GM23338 (cell line): Measurements from ENCODE around the gene EZH2. TPM values are rescaled to one million over a fixed set of nuclear protein-coding genes. Genes with fewer than 3 reads are reported as not detected.
A peak's percentile ranks its signal among the peaks of the same experiment; 100 is the strongest.

Experiments used
- ATAC-seq: fragments of 200-7000 bp; cut with Tn5 transposase; 3 replicates; pipeline ENCODE4 v1.9.1; 2020
- DNase-seq: peaks from one replicate; pipeline ENCODE4 v3.0.0-alpha.2; 2015; ENCODE audit warnings: low spot score
- H2AFZ ChIP-seq: fragments of 200-600 bp; sonication (generic); 2 replicates; pipeline ENCODE4 v1.8.0; 2016; ENCODE audit warnings: antibody characterized with exemption, mild to moderate bottlenecking, moderate library complexity
- H3F3A ChIP-seq: fragments of 200-600 bp; sonication (generic); replicated peaks from 2 replicates; pipeline ENCODE4 v1.8.0; 2017; ENCODE audit warnings: antibody characterized with exemption, mixed run types, low read depth
- H3K27ac ChIP-seq: fragments of 200-600 bp; sonication (generic); 2 replicates; pipeline ENCODE4 v1.6.1; 2016; ENCODE audit warnings: low read depth
- H3K27me3 ChIP-seq: fragments of 200-600 bp; sonication (generic); 2 replicates; pipeline ENCODE4 v1.8.0; 2016; ENCODE audit warnings: mild to moderate bottlenecking, mixed run types, moderate library complexity; ENCODE audit not compliant: insufficient read depth
- H3K36me3 ChIP-seq: fragments of 200-600 bp; sonication (generic); 2 replicates; pipeline ENCODE4 v1.8.0; 2016; ENCODE audit warnings: mild to moderate bottlenecking; ENCODE audit not compliant: insufficient read depth
- H3K4me1 ChIP-seq: fragments of 200-600 bp; sonication (generic); 2 replicates; pipeline ENCODE4 v1.8.0; 2016; ENCODE audit warnings: mild to moderate bottlenecking, moderate library complexity; ENCODE audit not compliant: insufficient read depth
- H3K4me2 ChIP-seq: fragments of 200-600 bp; sonication (generic); 2 replicates; pipeline ENCODE4 v1.7.1; 2017; ENCODE audit warnings: mixed run types
- H3K4me3 ChIP-seq: fragments of 200-600 bp; sonication (generic); 2 replicates; pipeline ENCODE4 v1.6.1; 2016; ENCODE audit warnings: mixed run types
- H3K79me2 ChIP-seq: fragments of 200-600 bp; sonication (generic); replicated peaks from 2 replicates; pipeline ENCODE4 v1.8.0; 2017; ENCODE audit warnings: mild to moderate bottlenecking; ENCODE audit not compliant: insufficient read depth
- H3K9me2 ChIP-seq: fragments of 200-600 bp; sonication (generic); 2 replicates; pipeline ENCODE4 v1.8.0; 2017; ENCODE audit not compliant: insufficient read depth
- H4K20me1 ChIP-seq: fragments of 200-600 bp; sonication (generic); replicated peaks from 2 replicates; pipeline ENCODE4 v1.8.0; 2017; ENCODE audit warnings: mild to moderate bottlenecking; ENCODE audit not compliant: insufficient read depth
- H3K27ac Mint-ChIP-seq: 2 replicates; pipeline ENCODE4 v1.8.0; 2020; ENCODE audit warnings: inconsistent platforms, mild to moderate bottlenecking, moderate library complexity, mixed read lengths
- H3K27me3 Mint-ChIP-seq: 3 replicates; pipeline ENCODE4 v1.8.0; 2022; ENCODE audit warnings: low read depth, mild to moderate bottlenecking, moderate library complexity, mixed read lengths, inconsistent platforms; ENCODE audit not compliant: insufficient read depth, poor library complexity
- H3K36me3 Mint-ChIP-seq: 3 replicates; pipeline ENCODE4 v1.8.0; 2021; ENCODE audit warnings: low read depth, mild to moderate bottlenecking, inconsistent platforms, moderate library complexity, mixed read lengths
- H3K4me1 Mint-ChIP-seq: 3 replicates; pipeline ENCODE4 v1.8.0; 2020; ENCODE audit warnings: mild to moderate bottlenecking, inconsistent platforms, mixed read lengths
- H3K4me3 Mint-ChIP-seq: 3 replicates; pipeline ENCODE4 v1.8.0; 2021; ENCODE audit warnings: moderate library complexity, mild to moderate bottlenecking, inconsistent platforms, mixed read lengths
- H3K9me3 Mint-ChIP-seq: 3 replicates; pipeline ENCODE4 v1.8.0; 2020; ENCODE audit warnings: moderate library complexity, mild to moderate bottlenecking, inconsistent platforms, mixed read lengths
- EZH2 ChIP-seq: fragments of 200-600 bp; sonication (generic); IDR thresholded peaks from one replicate; pipeline ENCODE4 v1.8.0; 2017; ENCODE audit warnings: antibody characterized with exemption, mild to moderate bottlenecking, low read depth; ENCODE audit not compliant: unreplicated experiment
- NANOG ChIP-seq: IDR thresholded peaks from 2 replicates; pipeline ENCODE4 v1.6.1; 2016; ENCODE audit warnings: antibody characterized with exemption, borderline replicate concordance
- POLR2AphosphoS5 ChIP-seq: IDR thresholded peaks from 2 replicates; pipeline ENCODE4 v1.6.1; 2016; ENCODE audit warnings: antibody characterized with exemption, low read depth
- STAT1 ChIP-seq: IDR thresholded peaks from one replicate; pipeline ENCODE4 v1.6.1; 2016; ENCODE audit warnings: antibody characterized with exemption; ENCODE audit not compliant: unreplicated experiment
- ZNF114 ChIP-seq: fragments of 250-450 bp; sonication (Bioruptor Pico); IDR thresholded peaks from 2 replicates; pipeline ENCODE4 v1.5.0; 2020; ENCODE audit warnings: mild to moderate bottlenecking, moderate library complexity
- ZNF331 ChIP-seq: fragments of 250-450 bp; sonication (Bioruptor Pico); IDR thresholded peaks from 2 replicates; pipeline ENCODE4 v1.5.0; 2020; ENCODE audit warnings: low read depth, mild to moderate bottlenecking, moderate library complexity
- polyA plus RNA-seq: library from polyadenylated mRNA; unstranded; fragments of >200 nt; fragmentation: Nextera tagmentation; extraction: Ambion mirVana; gene quantifications from 2 replicates; pipeline ENCODE4 v1.2.1, GENCODE V29; 2016
- total RNA-seq: library from RNA; depleted of rRNA; stranded (reverse); fragments of >200 nt; shearing (Covaris generic); gene quantifications from 2 replicates; pipeline ENCODE4 v1.2.3, GENCODE V29; 2014
- TF ChIP-seq, protein P1 (sequence below): IDR thresholded peaks from one replicate; pipeline ENCODE4 v1.6.1; 2018; ENCODE audit warnings: antibody characterized with exemption; ENCODE audit not compliant: unreplicated experiment
- TF ChIP-seq, protein P2 (sequence below), 2 experiments: fragments of 200-600 bp in 1 of 2; sonication (generic) in 1 of 2; conservative IDR thresholded peaks; 2 replicates each; pipeline versions ENCODE4 v1.5.1 to v1.6.1; 2016 to 2017; ENCODE audit warnings: antibody characterized with exemption in 2 of 2, low read depth in 2 of 2, mild to moderate bottlenecking in 2 of 2, moderate library complexity in 1 of 2

EZH2 gene
- total and polyA plus RNA-seq, 2 experiments from 2014 or later: 33.9 to 38.6 TPM

- DNase-seq (no peak), ATAC-seq (no peak)
- peak overlapping the region; percentile 51; the same call in 1 of the 2 replicates for H3K27ac Mint-ChIP-seq
- no peaks in the 10 kb centered on the region for H3F3A ChIP-seq
- H3K4me3 ChIP-seq: no peak overlapping the region
- H3K4me1 Mint-ChIP-seq: peaks cover 19% of the 10 kb centered on the region
- H3K9me3 Mint-ChIP-seq: no peaks in the 10 kb centered on the region
- H3K36me3 Mint-ChIP-seq: no peaks in the 10 kb centered on the region
- peaks cover 12% of the 10 kb centered on the region for H3K4me1 ChIP-seq
- H2AFZ ChIP-seq: no peak overlapping the region
- peaks cover 30% of the 10 kb centered on the region for H4K20me1 ChIP-seq
- H3K4me3 Mint-ChIP-seq: no peak overlapping the region
- no peaks in the 10 kb centered on the region for H3K27me3 ChIP-seq
- no peaks in the 10 kb centered on the region for H3K9me2 ChIP-seq
- TF ChIP-seq ZNF331 (CRISPR knock-in tag) (no peak), STAT1 (no peak), NANOG (no peak), ZNF114 (CRISPR knock-in tag) (no peak), EZH2 (no peak), POLR2AphosphoS5 (no peak)
- TF ChIP-seq, protein P1, sequence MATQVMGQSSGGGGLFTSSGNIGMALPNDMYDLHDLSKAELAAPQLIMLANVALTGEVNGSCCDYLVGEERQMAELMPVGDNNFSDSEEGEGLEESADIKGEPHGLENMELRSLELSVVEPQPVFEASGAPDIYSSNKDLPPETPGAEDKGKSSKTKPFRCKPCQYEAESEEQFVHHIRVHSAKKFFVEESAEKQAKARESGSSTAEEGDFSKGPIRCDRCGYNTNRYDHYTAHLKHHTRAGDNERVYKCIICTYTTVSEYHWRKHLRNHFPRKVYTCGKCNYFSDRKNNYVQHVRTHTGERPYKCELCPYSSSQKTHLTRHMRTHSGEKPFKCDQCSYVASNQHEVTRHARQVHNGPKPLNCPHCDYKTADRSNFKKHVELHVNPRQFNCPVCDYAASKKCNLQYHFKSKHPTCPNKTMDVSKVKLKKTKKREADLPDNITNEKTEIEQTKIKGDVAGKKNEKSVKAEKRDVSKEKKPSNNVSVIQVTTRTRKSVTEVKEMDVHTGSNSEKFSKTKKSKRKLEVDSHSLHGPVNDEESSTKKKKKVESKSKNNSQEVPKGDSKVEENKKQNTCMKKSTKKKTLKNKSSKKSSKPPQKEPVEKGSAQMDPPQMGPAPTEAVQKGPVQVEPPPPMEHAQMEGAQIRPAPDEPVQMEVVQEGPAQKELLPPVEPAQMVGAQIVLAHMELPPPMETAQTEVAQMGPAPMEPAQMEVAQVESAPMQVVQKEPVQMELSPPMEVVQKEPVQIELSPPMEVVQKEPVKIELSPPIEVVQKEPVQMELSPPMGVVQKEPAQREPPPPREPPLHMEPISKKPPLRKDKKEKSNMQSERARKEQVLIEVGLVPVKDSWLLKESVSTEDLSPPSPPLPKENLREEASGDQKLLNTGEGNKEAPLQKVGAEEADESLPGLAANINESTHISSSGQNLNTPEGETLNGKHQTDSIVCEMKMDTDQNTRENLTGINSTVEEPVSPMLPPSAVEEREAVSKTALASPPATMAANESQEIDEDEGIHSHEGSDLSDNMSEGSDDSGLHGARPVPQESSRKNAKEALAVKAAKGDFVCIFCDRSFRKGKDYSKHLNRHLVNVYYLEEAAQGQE: no peak
- H3K36me3 ChIP-seq: no peaks in the 10 kb centered on the region
- H3K27ac ChIP-seq: no peak overlapping the region
- no peak overlapping the region for H3K4me2 ChIP-seq
- H3K79me2 ChIP-seq: peaks cover 100% of the 10 kb centered on the region
- H3K27me3 Mint-ChIP-seq: peaks cover 1% of the 10 kb centered on the region
Observed at GRCh38 chr7:148856891-148857290, 27.2 kb downstream of the EZH2 start.

- Mint-ChIP-seq H3K4me1 (peaks cover 18% of the 10 kb centered on the region; the same call in 2 of the 3 replicates), H3K36me3 (no peaks in the 10 kb centered on the region), H3K9me3 (no peaks in the 10 kb centered on the region), H3K27ac (no peak overlapping the region), H3K27me3 (peaks cover 1% of the 10 kb centered on the region), H3K4me3 (no peak overlapping the region)
- Histone ChIP-seq H3K9me2 (no peaks in the 10 kb centered on the region), H3F3A (no peaks in the 10 kb centered on the region), H2AFZ (no peak overlapping the region), H4K20me1 (peaks cover 30% of the 10 kb centered on the region), H3K36me3 (no peaks in the 10 kb centered on the region), H3K27ac (no peak overlapping the region), H3K4me3 (no peak overlapping the region), H3K4me1 (peaks cover 16% of the 10 kb centered on the region), H3K27me3 (no peaks in the 10 kb centered on the region), H3K79me2 (peaks cover 100% of the 10 kb centered on the region), H3K4me2 (no peak overlapping the region)
- DNase-seq (no peak), ATAC-seq (no peak)
- no peak for TF ChIP-seq ZNF114 (CRISPR knock-in tag)
- TF ChIP-seq, protein P2, sequence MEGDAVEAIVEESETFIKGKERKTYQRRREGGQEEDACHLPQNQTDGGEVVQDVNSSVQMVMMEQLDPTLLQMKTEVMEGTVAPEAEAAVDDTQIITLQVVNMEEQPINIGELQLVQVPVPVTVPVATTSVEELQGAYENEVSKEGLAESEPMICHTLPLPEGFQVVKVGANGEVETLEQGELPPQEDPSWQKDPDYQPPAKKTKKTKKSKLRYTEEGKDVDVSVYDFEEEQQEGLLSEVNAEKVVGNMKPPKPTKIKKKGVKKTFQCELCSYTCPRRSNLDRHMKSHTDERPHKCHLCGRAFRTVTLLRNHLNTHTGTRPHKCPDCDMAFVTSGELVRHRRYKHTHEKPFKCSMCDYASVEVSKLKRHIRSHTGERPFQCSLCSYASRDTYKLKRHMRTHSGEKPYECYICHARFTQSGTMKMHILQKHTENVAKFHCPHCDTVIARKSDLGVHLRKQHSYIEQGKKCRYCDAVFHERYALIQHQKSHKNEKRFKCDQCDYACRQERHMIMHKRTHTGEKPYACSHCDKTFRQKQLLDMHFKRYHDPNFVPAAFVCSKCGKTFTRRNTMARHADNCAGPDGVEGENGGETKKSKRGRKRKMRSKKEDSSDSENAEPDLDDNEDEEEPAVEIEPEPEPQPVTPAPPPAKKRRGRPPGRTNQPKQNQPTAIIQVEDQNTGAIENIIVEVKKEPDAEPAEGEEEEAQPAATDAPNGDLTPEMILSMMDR (conservative IDR thresholded peaks at IDR 0.05; ENCODE audit: low read depth in 2 of 2): 0 out of 4 replicates have a peak, but pooled peaks of 1 of the 2 experiments have one; percentile 12
Observed at GRCh38 chr7:148856578-148856881, 27.6 kb downstream of the EZH2 start.
